CD14-positive monocyte (primary cell): ENCODE measurements around the gene XXYLT1. TPM values are rescaled to one million over a fixed set of nuclear protein-coding genes. Genes with fewer than 3 reads are reported as not detected.

Experiments used
- DNase-seq, 3 donors: peaks; one replicate each; pipeline ENCODE4 v3.0.0-alpha.2; 2011 to 2022
- H2AFZ ChIP-seq: 2 replicates; pipeline ENCODE4 v1.6.0; 2012; ENCODE audit warnings: mild to moderate bottlenecking, low read depth, low read length, inconsistent platforms; ENCODE audit not compliant: insufficient read depth, poor library complexity, severe bottlenecking
- H3K27ac ChIP-seq, 2 donors: 1 replicate in 1 of 2; 2 replicates in 1 of 2; pipeline ENCODE4 v1.5.1; 2012 to 2013; ENCODE audit warnings: low read length in 2 of 2, control low read depth in 1 of 2, inconsistent platforms in 1 of 2, low read depth in 1 of 2, mild to moderate bottlenecking in 1 of 2
- H3K27me3 ChIP-seq, 2 donors: one replicate each; pipeline versions ENCODE4 v1.6.0 to v1.6.1; 2011 to 2013; ENCODE audit warnings: low read length in 2 of 2; ENCODE audit not compliant: control insufficient read depth in 2 of 2, insufficient read depth in 2 of 2
- H3K36me3 ChIP-seq, 2 donors: replicated peaks in 1 of 2; 1 replicate in 1 of 2; 2 replicates in 1 of 2; pipeline versions ENCODE4 v1.5.1 to v1.6.1; 2012 to 2013; ENCODE audit warnings: low read length in 2 of 2, control low read depth in 1 of 2, inconsistent platforms in 1 of 2, mild to moderate bottlenecking in 1 of 2; ENCODE audit not compliant: insufficient read depth in 2 of 2, control insufficient read depth in 1 of 2
- H3K4me1 ChIP-seq, 2 donors: 1 replicate in 1 of 2; 2 replicates in 1 of 2; pipeline versions ENCODE4 v1.5.1 to v1.6.1; 2012 to 2013; ENCODE audit warnings: low read length in 2 of 2, control low read depth in 1 of 2, inconsistent platforms in 1 of 2, mild to moderate bottlenecking in 1 of 2, moderate library complexity in 1 of 2; ENCODE audit not compliant: insufficient read depth in 2 of 2, control insufficient read depth in 1 of 2
- H3K4me2 ChIP-seq: replicated peaks from 2 replicates; pipeline ENCODE3; 2012; ENCODE audit warnings: low read length, moderate library complexity, mild to moderate bottlenecking; ENCODE audit not compliant: poor library complexity, severe bottlenecking; ENCODE audit errors: extremely low read depth
- H3K4me3 ChIP-seq, 3 experiments: fragments of 200-600 bp in 1 of 3; sonication (generic) in 1 of 3; replicated peaks in 1 of 3; 1 replicate in 2 of 3; 2 replicates in 1 of 3; pipeline ENCODE4 v1.5.1; 2011 to 2013; ENCODE audit warnings: low read length in 3 of 3, mild to moderate bottlenecking in 3 of 3, control low read depth in 2 of 3, low read depth in 2 of 3, inconsistent platforms in 1 of 3, moderate library complexity in 1 of 3
- H3K79me2 ChIP-seq: 2 replicates; pipeline ENCODE4 v1.6.0; 2012; ENCODE audit warnings: mild to moderate bottlenecking, control low read depth, inconsistent platforms, low read length, moderate library complexity; ENCODE audit not compliant: insufficient read depth
- H3K9ac ChIP-seq: 2 replicates; pipeline ENCODE4 v1.6.0; 2017; ENCODE audit warnings: low read length, mild to moderate bottlenecking; ENCODE audit not compliant: insufficient read depth, poor library complexity, severe bottlenecking
- H3K9me3 ChIP-seq, 2 donors: replicated peaks in 1 of 2; 1 replicate in 1 of 2; 2 replicates in 1 of 2; pipeline versions ENCODE4 v1.5.1 to v1.6.1; 2012 to 2013; ENCODE audit warnings: low read length in 2 of 2, control low read depth in 1 of 2; ENCODE audit not compliant: control insufficient read depth in 1 of 2, insufficient read depth in 1 of 2
- H4K20me1 ChIP-seq: 2 replicates; pipeline ENCODE4 v1.6.0; 2012; ENCODE audit warnings: mild to moderate bottlenecking, low read length, control low read depth, moderate library complexity; ENCODE audit not compliant: insufficient read depth
- H3K27ac Mint-ChIP-seq, 7 donors: one replicate each; pipeline ENCODE4 v1.8.0; 2020; ENCODE audit warnings: mild to moderate bottlenecking in 7 of 7, mixed read lengths in 7 of 7, moderate library complexity in 6 of 7, inconsistent platforms in 2 of 7
- H3K27me3 Mint-ChIP-seq, 3 donors: one replicate each; pipeline ENCODE4 v1.8.0; 2021 to 2022; ENCODE audit warnings: low read depth in 3 of 3, mild to moderate bottlenecking in 3 of 3, mixed read lengths in 3 of 3, moderate library complexity in 3 of 3, inconsistent platforms in 1 of 3
- H3K36me3 Mint-ChIP-seq, 2 donors: one replicate each; pipeline ENCODE4 v1.8.0; 2020; ENCODE audit warnings: mixed read lengths in 2 of 2, inconsistent platforms in 1 of 2, mild to moderate bottlenecking in 1 of 2
- H3K4me1 Mint-ChIP-seq: one replicate; pipeline ENCODE4 v1.8.0; 2020; ENCODE audit warnings: mild to moderate bottlenecking, mixed read lengths
- H3K4me3 Mint-ChIP-seq, 2 donors: one replicate each; pipeline ENCODE4 v1.8.0; 2020; ENCODE audit warnings: mild to moderate bottlenecking in 2 of 2, mixed read lengths in 2 of 2, moderate library complexity in 1 of 2
- H3K9me3 Mint-ChIP-seq, 7 donors: one replicate each; pipeline ENCODE4 v1.8.0; 2020 to 2022; ENCODE audit warnings: mixed read lengths in 7 of 7, mild to moderate bottlenecking in 6 of 7, moderate library complexity in 6 of 7, inconsistent platforms in 2 of 7
- WGBS: methylation state at CpG from one replicate; pipeline ENCODE4 v1.1.5; 2013; ENCODE audit warnings: missing lambda C conversion rate; ENCODE audit not compliant: insufficient coverage; 5-methylcytosine and 5-hydroxymethylcytosine counted together
- intact Hi-C, 2 donors: fragments of 100-400 bp; cut with micrococcal nuclease; formaldehyde crosslinking; loops; one replicate each; pipeline versions ENCODE4 v1.15.0 to v1.15.1; 2023
- polyA plus RNA-seq, 3 donors: library from polyadenylated mRNA; depleted of rRNA in 1 of 3; unstranded in 2 of 3; stranded (reverse) in 1 of 3; fragments of 300-500 nt in 2 of 3; fragments of >200 nt in 1 of 3; fragmentation: Illumina TruSeq in 2 of 3; gene quantifications; 1 replicate in 2 of 3; 2 replicates in 1 of 3; pipeline ENCODE4 v1.2.3, GENCODE V29; 2012 to 2021
- TF ChIP-seq, protein P1 (sequence below): fragments of 200-600 bp; IDR thresholded peaks from one replicate; pipeline ENCODE4 v1.8.0; 2022; ENCODE audit warnings: antibody characterized with exemption, mild to moderate bottlenecking

The XXYLT1 gene
- polyA plus RNA-seq, 3 donors = 11.8 to 13.5 (median 13.2) TPM

DNA sequence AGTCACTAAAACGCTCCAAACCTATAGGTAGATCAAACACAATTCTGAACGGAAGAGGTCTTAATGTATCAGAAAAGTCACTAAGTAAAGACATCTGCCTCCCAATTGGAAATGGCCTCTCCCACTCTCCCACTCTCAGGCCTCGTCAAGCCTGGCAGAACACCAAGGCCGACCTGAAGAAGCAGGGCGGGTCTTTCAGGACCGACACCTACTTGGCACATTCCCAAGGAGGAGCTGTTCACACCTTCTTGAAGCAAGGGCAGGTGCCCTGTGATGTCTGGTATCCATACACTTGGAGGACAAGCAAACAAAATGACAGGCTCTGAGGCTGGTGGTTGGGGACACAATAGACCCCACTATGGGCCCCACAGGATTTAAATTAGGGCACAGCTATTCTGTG is 30.0 kb downstream of the XXYLT1 start:
- no peaks in the 10 kb centered on the region for H4K20me1 ChIP-seq
- Mint-ChIP-seq H3K27ac (no peak overlapping the region), H3K4me3 (no peak overlapping the region), H3K4me1 (no peaks in the 10 kb centered on the region), H3K9me3 (peaks cover 0 to 19% (median 15%) of the 10 kb centered on the region in 7 donors), H3K36me3 (peaks cover 25 to 36% of the 10 kb centered on the region in 2 donors), H3K27me3 (no peaks in the 10 kb centered on the region)
- no peaks in the 10 kb centered on the region for H3K79me2 ChIP-seq
- H3K9me3 ChIP-seq = peaks cover 8 to 22% of the 10 kb centered on the region in 2 donors
- WGBS = 98% methylated on average over 6 of the region's 6 CpGs
- no peak overlapping the region for H2AFZ ChIP-seq
- H3K27me3 ChIP-seq = no peaks in the 10 kb centered on the region
- H3K4me3 ChIP-seq = no peak overlapping the region
- H3K9ac ChIP-seq = no peak overlapping the region
- no peak overlapping the region for H3K27ac ChIP-seq
- H3K4me1 ChIP-seq = no peaks in the 10 kb centered on the region
- H3K4me2 ChIP-seq = no peak overlapping the region
- intact Hi-C loops = no loop called here
- DNase-seq = no peak
- TF ChIP-seq, protein P1, sequence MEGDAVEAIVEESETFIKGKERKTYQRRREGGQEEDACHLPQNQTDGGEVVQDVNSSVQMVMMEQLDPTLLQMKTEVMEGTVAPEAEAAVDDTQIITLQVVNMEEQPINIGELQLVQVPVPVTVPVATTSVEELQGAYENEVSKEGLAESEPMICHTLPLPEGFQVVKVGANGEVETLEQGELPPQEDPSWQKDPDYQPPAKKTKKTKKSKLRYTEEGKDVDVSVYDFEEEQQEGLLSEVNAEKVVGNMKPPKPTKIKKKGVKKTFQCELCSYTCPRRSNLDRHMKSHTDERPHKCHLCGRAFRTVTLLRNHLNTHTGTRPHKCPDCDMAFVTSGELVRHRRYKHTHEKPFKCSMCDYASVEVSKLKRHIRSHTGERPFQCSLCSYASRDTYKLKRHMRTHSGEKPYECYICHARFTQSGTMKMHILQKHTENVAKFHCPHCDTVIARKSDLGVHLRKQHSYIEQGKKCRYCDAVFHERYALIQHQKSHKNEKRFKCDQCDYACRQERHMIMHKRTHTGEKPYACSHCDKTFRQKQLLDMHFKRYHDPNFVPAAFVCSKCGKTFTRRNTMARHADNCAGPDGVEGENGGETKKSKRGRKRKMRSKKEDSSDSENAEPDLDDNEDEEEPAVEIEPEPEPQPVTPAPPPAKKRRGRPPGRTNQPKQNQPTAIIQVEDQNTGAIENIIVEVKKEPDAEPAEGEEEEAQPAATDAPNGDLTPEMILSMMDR = no peak
- peaks cover 0 to 7% of the 10 kb centered on the region in 2 donors for H3K36me3 ChIP-seq

DNA sequence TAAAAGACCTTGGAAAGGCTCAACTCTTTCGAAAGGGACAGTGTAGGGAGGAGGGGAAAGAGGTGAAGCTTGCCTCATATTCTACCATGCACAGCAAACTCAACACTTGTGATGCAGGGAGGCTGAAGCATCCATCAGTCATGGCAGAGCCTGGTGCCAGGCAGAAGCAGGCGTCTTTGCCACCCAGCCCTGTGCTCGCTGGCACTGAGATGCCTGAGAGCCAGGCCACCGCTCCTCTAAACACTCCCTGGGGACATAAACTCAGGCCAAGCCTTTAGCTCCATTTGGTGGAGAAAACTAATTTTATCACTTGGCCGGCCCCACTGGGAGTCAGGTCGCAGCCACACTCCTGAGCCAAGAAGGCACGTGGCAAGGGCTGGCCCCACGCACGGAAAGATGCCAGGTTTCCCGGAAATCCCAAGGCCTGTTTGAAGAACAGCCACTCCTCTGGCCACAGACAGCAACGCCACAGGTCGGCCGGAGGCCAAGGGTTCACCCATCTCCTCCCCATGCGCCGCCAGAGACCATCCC is 30.7 kb downstream of the XXYLT1 start:
- H3K27me3 Mint-ChIP-seq = no peaks in the 10 kb centered on the region
- H3K27me3 ChIP-seq = no peaks in the 10 kb centered on the region
- H3K36me3 ChIP-seq = no peaks in the 10 kb centered on the region
- H3K9me3 ChIP-seq = peaks cover 8 to 22% of the 10 kb centered on the region in 2 donors
- no peak overlapping the region for H3K4me3 ChIP-seq
- H3K4me3 Mint-ChIP-seq = no peak overlapping the region
- no peak overlapping the region for H3K27ac ChIP-seq
- H3K9me3 Mint-ChIP-seq = peaks cover 0 to 19% (median 15%) of the 10 kb centered on the region in 7 donors
- no peak overlapping the region for H2AFZ ChIP-seq
- TF ChIP-seq, protein P1 = no peak
- no peaks in the 10 kb centered on the region for H3K4me1 Mint-ChIP-seq
- H3K4me2 ChIP-seq = no peak overlapping the region
- 94% methylated on average over 13 of the region's 15 CpGs for WGBS
- peaks cover 22 to 34% of the 10 kb centered on the region in 2 donors for H3K36me3 Mint-ChIP-seq
- no peak overlapping the region for H3K9ac ChIP-seq
- H3K4me1 ChIP-seq = no peaks in the 10 kb centered on the region
- DNase-seq = no peak
- no peaks in the 10 kb centered on the region for H3K79me2 ChIP-seq
- no peak overlapping the region for H3K27ac Mint-ChIP-seq
- intact Hi-C loops = no loop called here
- no peaks in the 10 kb centered on the region for H4K20me1 ChIP-seq
